HG03439 (cell line): ENCODE results near the gene ZFP92.

Experiments
- ATAC-seq: cut with Tn5 transposase; IDR thresholded peaks from one replicate; pipeline ENCODE4 v1.9.1; 2021; ENCODE audit warnings: mild to moderate bottlenecking, moderate library complexity; ENCODE audit not compliant: unreplicated experiment

The ZFP92 gene

DNA sequence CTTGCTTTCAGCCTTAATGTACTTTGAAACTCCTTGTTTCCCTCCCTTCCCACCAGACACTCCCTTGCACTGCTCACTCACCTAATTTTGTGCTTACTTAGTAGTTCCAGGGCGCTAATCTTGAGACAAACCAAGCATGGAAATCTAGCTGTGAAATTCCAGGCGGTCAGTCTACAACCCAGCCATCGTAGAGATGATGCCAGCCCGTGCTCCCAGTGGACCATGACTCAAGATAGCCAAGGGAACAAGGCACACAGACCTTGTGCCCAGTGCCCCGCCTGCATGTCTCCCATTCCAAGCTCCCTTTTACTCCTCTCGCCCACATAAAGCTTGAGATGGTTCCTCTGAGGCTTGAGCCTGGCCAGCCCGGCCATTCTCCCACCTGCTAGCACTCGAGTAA lies 23.5 kb downstream of the ZFP92 start:
- ATAC-seq = no peak

DNA sequence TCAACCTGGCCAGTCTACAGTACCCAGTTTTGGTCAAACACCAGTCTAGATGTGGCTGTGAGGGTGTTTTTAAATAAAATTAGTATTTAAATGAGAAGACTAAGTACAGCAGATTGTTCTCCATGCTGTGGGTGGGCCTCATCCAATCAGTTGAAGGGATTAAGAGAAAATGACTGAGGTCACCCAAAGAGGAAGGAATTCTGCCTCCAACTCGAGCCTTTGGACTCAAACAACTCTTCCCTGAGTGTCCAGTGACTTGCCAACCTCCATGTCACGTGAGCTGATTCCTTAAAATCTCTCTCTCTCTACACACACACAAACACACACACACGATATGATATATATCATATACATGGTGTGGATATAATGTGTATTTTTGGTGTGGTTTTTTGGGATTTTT lies 24.6 kb downstream of the ZFP92 start:
- ATAC-seq = no peak

DNA sequence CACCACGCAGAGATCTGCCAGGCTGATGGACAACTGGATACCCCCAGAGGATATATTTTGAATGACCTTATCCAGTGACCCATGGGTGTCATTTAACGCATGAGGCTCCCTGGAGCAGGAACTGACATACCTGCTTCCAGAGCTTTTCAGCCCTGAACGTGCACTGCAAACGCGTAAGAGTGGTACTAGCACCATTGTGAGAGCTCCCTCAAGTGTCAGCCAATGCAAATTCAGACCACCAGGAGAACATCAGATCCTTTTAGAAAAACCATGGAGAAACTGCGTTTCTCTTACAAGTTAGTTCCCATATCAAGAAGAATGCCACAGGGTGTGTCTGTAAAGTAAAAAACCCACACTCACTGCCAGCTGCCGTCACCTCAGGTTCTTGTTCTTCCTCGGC lies 27.3 kb downstream of the ZFP92 start:
- ATAC-seq = no peak

DNA sequence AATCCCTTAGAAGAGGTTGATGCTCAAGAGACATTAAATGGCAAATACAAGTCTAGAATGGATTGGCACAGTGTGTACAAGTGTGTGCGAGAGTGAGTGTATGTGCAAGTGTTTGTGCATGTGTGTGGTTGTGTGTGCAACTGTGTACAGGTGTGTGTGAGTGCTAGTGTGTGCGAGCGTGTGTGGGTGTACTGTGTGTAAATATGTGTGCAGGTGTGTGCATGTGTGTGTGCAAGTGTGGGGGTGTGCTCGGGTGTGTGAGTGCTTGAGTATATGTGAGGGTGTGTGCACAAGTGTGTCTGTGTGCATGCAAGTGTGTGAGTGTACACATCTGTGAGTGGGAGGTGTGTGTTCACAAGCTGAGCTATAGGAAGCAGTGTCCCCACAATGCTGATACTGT lies 28.7 kb downstream of the ZFP92 start:
- ATAC-seq = no peak

DNA sequence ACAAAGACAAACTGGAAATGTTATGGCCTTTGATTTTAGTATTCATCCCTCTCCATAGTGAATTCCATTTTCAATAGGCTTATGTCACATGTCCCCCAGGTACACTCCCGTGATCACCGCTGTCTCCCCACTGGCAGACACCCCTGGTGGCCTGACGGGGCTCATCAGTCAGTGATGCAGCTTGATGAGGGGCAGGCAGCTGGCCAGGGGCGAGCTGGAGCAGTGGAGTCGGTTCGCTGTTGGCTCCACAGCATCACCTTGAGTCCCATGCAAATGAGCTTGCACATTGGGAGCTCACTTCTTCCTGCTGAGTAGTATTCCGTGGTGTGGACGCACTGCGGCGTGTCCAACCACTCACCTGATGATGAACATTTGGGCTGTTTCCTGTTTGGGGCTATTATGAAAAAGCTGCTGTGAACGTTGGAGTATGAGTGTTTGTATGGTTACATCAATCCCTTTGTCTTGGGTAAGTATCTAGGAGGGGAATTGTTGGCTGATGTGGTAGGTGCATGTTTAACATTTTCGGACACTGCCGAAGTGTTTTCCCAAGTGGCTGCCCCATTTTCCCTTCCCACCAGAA lies 29.4 kb downstream of the ZFP92 start:
- ATAC-seq = no peak

DNA sequence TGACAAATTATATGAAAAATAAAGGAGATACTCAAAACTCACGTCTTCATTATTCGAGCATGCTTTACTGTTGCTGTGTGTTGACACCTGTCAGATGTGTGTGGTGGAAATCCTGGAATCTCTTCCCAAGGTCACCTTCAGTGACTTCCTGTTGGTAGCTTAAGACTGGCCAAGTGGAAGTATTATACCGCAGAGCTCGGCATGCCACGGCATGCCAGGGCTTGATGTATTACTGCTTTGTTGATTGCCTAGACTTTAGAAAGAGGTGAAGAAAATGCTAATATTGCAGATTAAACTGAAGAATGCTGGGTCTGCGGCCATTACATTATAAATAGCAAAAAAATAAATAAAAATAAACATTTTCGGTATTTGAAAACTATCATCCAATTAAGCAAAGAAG lies 30.0 kb downstream of the ZFP92 start:
- ATAC-seq = no peak

DNA sequence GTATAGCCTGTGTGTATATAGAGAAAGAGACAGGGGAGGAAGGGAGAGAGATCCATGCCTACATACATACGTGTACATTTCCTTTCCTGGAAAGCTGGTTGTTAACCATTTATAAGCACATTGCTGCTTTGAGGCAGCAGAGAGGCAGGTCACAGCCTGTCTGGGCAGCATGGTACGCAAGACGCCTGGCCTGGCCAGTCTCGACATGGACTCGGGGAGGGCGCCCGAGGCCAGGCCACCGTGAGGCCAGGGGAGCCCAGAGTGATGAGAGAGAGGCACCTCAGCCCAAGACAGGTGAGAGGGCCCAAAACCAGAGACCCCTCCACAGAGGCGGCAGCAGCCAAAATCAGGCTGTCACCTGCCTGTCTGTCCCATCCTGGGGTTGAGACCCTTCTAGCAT lies 30.7 kb downstream of the ZFP92 start:
- ATAC-seq = no peak

DNA sequence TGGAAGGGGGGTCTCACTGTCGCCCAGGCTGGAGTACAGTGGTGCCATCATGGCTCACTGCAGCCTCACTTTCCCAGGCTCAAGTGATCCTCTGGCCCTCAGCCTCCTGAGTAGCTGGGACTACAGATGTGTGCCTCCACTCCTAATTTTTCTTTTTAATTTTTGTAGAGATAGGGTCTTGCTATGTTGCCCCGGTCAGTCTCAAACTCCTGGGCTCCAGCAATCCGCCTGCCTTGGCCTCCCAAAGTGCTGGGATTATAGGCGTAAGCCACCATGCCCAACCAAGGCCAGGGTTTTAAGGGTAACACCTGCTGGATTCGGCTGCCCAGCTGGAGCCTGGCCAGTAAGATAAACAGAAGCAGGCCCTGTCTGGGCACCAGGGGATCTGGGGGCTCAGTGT lies 31.2 kb downstream of the ZFP92 start:
- ATAC-seq = no peak

DNA sequence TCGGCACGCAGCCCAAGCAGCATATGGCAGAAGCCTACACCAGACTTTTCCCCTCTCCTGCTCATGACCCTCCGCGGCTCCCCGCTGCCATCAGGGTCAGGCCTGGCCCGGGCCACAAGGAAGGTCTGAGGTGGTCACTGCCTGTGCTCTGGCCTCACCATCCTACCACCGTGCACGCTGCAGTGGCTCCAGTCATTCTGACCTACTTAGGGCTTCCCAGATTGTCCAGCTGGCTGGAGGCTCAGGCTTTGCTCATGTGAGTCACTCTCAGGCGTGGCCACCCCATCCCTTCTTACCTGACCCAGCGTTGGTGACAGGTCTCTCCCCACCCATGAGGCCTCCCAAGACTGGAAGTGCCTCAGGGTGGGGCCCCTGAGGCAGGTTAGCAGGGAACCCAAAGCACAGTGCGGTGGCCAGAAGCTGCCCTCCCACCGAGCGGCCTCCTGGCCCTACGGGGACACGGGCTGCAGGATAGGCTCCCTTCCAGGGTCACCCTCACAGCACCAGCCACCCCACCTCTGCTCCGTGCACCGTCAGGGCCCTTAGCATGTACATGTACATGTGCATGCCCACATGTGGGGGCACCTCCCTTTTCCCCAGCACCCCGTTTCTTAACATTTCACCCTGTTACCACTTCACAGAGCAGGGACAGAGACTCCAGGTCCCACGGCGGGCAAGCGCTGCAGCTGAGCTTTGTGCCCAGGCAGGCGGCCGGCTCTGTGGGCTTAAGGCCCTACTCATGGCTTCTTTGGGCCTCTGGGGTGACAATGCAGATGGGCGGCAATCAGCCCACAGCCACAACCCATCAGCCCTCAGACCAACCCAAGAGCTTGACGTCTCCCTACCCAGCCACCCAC lies 32.4 kb downstream of the ZFP92 start:
- ATAC-seq = no peak

DNA sequence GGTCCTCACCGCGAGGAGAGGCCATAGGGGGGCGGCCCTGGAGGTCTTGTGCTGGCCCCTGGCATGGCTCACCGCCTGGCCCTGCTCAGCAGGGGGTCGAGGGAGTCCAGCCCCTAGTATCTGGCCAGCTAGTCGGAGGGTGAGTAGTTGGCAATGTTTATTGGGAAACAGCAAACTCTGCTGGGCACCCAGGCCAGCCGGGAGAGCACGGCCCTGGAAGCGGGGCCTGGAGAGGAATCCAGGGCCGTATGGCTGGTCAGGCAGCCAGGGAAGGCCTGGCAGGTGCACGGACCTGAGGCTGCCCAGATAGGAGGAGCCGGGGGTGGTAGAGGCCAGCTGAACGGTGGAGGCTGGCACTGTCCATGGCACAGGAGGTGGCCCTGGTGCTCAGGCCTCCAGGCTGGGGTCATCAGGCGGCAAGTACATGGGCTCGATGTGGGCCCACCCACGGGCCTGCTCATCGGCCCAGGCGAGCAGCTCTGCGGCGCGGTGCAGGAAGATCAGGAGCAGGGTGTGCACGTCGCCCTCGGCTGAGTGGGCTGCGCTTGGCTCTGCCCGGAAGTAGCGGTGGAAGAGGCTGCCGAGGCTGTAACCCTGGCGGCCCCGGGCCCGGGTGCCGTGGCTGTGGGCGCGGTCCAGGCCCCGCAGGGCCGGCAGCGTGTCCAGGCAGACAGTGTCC lies 33.2 kb downstream of the ZFP92 start:
- ATAC-seq = no peak

DNA sequence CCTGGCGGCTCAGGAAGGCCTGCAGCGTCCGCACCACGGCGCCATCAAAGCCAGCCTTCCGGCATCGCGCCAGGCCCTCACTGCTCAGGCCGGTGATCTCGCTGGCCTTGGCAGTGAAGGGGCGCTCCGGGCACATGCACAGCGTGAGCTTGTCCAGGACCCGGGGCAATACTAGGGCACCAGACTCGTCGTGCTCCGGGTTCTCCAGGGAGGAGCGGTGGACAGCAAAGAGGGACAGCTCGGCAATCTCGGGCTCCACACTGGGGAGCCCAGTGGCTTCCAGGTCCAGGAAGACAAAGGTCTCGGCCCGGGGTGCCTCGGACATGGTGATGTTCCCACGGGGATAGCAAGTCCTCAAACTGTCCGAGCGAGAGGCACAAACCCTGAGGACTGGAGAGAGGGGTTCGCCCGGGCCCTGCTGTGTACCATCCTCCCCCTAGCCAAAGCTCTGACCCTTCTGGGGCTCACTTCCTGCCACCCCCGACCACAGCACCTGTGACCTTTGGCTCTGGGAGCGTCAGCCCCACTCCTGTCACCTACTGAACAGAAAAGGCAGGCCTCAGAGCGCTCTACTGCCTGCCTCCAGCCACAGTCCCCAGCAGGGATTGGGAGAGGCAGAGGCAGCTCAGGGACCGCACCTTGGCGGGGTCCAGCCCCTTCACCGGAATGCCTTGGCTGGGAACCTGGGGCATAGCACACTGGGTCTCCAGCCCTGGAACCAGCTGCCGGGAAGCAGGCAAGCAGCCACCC lies 34.0 kb downstream of the ZFP92 start:
- ATAC-seq = no peak

DNA sequence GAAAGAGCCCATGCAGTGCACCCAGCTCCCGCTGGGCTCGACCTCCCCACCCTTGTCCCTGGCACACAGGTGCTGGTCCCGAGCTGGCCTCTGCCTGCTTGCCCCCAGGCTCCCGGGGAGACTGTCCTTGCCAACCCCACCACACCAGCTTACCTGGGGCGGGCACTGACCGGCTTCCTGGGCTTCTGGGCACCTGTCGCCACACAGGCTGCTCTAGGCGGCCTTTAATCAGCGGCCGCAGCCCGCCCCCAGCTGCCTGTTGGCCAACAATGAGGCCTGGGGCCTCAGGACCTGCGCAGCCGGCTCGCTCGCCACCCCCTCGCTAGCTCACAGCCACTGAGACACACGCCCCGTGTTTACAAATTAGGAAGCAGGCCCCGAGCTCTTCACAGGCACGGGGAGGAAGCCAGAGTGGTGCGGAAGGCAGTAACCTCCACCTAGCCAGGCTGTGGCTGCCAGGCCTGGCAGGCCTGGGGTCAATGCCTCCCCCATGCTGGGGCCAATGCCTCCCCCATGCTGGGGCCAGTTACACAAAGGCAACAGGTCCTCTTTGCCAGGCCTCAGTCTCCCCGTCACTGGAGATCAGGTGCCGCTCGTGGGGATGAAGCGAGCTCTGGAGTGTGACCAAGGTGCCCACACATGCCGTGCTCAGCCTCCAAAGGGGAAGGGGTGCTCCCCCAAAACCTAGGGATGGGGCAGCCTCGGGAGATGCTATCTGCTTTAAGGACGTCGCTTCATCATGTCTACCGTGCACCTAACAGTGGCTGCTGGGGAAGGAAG lies 34.8 kb downstream of the ZFP92 start, which contains the start of gene TREX2:
TSS of gene TREX2 (minus strand) at position 201 of the 780 bp plus-strand sequence. CDS start 626 bp downstream, outside the sequence.
- ATAC-seq = no peak

DNA sequence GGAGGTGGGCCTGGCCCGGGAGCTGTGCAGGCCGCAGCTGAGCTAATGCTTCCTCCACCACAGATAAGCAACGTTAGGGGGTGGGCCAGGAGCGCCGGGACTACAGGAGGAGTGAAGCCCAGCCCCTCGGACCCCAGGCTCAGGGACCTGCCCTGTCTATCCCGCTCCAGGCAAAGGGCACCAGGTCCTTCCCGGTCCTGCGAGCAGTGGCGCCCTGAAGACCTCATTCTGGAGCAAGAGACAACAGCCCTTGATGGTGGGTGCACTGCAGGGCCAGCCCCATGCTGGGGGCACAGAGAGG lies 35.3 kb downstream of the ZFP92 start:
- ATAC-seq = no peak

DNA sequence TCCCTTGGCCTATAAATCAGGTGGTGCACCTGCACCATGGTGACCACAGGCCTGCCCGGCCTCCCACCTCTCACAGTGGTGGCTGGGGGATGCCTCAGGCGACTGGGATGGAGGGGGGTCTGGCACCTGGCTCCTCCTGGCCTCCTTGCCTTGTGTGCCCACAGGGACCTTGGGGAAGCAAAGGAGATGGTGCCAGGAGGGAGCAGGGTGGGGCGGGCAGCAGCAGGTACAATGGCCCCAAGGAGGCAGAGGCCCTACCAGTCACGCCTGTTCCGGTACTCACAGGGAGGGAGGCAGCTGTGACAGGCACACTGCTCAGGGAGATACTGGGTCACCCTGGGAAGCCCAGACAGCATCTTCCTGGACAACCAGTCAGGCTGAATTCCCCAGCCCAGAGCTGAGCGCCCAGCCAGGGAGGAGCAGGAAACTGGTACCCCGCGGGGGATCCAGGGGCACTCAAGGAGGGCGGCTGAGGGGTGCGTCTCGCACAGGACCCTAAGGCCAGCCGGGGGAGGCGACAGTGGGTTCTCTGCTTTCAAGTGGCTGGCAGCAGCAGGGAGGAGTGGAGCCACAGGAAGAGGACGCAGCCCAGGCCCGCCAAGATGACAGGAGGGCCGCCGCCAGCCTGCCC lies 35.8 kb downstream of the ZFP92 start:
- no peak for ATAC-seq

DNA sequence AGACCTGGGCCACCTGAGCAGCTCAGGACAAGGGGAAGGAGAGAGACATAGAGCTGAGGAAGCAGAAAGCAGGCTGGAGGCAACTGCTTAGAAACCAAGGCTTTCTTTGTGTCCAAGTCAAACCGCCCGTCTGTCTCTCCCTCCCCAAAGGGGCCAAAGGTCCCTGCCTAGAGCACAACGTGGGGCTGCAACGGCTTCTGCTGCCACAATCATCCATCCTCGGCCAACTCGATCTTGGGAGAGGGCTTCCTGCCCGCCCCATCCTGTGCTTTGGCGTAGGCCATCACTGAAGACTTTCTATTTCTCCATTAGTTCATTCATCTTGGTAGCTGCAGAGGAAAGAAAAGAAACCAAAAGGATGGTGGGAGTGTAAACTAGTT lies 36.3 kb downstream of the ZFP92 start:
- ATAC-seq = no peak

DNA sequence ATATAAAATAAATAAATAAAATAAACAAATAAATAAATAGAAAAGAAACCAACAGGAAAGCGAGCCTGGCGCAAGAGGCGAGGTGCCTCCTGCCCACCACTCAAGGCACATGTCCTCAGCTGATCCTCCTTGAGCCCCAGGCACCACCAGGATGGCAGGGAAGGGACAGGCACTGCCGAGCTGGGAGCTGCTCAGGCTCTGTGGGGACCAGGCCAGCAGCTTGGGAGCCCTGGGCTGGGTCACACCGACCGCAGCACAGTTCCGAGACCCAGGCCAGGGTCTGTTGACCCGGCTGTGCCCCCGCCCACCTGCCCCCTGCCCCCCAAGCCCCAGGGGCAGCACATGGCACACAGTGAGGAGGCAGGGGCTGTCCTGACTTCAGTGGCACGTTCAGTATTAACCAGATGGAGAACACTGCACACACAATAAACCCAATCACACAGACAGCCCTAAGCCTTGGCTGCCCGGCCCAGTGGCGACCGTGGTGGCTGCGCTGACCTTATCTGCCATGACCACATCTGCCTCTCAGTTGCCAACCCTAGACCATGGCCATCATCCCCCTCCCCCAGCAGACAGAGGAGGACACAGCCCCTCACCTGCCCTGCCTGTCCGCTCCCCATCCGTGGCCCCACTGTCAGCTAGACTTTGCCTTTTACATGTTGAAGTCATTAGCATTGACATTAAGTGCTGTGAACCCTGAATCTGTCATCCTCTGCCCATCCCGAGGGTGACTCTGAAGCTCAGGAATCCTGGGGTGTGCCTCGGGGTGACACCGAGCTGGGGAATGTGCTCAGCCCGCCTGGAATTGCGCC lies 37.5 kb downstream of the ZFP92 start:
- no peak for ATAC-seq

DNA sequence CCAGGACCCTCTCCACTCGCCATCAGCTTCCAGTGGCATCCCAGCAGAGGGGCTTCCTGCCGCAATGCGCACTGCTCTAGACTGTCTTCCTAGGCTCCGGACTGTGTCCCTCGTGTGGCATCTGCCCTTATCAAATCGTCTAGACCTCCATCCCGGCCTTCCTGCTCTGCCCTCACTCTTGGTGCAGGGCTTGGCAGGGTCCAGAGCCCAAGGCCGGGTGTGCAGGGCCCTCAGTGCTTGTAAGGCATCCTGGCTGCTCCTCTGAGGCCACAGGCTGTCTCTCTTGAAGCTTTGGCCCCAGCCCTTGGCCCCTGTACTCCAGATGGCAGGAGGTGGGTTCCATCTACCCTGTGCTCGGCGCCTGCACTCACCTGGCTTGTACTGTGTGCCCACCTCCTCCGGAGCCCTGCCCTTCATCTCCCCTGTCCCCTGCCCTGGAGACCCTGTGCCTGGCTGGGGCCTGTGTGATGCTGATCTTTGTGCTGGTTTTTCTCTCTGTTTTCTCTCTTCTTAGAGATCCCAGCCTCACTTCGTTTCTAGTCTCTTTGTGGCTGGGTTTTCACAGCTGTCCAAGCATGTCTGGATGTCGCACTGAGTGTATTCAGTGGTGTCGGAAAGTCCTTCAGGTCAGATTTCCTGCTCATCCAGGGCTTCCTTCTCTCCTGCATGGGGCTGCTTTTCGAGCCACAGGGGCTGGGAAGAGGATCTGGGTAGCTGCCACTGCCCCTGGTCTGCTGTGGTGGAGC lies 38.3 kb downstream of the ZFP92 start:
- ATAC-seq = no peak

DNA sequence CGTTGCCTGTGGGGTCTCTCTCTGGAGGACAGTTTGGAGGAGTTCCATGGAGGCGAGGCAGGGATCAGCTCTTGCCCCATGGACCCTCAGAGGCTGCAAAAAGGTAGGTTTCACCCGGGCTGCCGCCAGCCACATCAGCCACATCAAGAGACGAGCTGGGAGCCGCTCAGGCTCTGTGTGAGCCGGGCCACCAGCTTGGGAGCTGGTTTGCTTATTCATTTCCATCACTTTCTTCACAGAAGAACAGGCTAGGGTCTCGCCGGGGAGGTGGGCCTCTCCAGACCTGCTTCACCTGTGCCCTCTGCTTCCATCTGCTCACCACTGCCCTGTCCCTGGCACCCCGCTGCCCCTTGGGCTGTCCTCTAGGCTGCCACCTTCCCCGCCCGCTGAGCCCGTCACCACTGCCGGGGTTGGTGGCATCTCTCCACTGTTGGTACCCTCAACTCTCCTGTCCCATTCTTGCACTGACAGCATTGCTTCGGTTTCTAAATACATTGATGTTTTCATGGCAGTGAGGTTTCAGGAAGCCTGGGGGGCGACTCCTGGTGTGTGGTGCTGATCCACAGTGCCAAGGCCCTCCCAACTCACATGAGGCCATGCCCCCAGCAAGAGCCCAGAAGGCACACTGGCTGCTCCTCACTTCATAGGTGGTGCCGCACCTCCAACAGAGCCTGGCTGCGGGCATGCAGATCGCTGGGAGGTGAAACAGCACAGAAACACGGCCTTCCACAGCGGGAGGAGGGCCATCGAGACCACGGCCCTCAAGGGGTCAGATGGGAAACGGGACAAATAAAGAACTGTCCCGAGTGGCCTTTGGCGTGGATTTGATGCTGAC lies 39.1 kb downstream of the ZFP92 start:
- no peak for ATAC-seq
